IMR-90 (cell line): ENCODE results near the gene VWA5A. TPM values are rescaled to one million over a fixed set of nuclear protein-coding genes. Genes with fewer than 3 reads are reported as not detected.

Experiments
- ATAC-seq: fragments of 200-7000 bp; cut with Tn5 transposase; 2 replicates; pipeline ENCODE4 v1.9.1; 2020; ENCODE audit warnings: low read depth, mild to moderate bottlenecking, moderate library complexity
- BruUV-seq: library from RNA; stranded (reverse); fragments of 400-500 nt; replicated peaks from 2 replicates; lab custom pipeline; 2021; lab: Mats Ljungman, UMichigan
- CTCF ChIA-PET: fragments of 300-600 bp; formaldehyde crosslinking; extraction: SDS; loops from one replicate; lab custom pipeline; 2021; ENCODE audit warnings: antibody characterized with exemption; lab: Yijun Ruan, JAX
- POLR2A ChIA-PET: fragments of 300-600 bp; sonication (Branson Sonifier 250); formaldehyde crosslinking; loops from one replicate; lab custom pipeline; 2022; ENCODE audit warnings: antibody characterized with exemption; ENCODE audit not compliant: unreplicated experiment; lab: Charles Lee
- DNase-seq: peaks from one replicate; pipeline ENCODE4 v3.0.0; 2013
- H2AFZ ChIP-seq: replicated peaks from 2 replicates; pipeline ENCODE3; 2013; ENCODE audit warnings: low read length, mild to moderate bottlenecking; ENCODE audit not compliant: poor library complexity
- H2AK5ac ChIP-seq: 2 replicates; pipeline ENCODE4 v1.6.1; 2013; ENCODE audit warnings: low read depth, low read length, inconsistent platforms
- H2AK9ac ChIP-seq: replicated peaks from 2 replicates; pipeline ENCODE3; 2013; ENCODE audit warnings: mild to moderate bottlenecking, low read depth, low read length, moderate library complexity; ENCODE audit not compliant: poor library complexity
- H2BK120ac ChIP-seq: 2 replicates; pipeline ENCODE4 v1.6.1; 2013; ENCODE audit warnings: low read depth, low read length, inconsistent platforms
- H2BK15ac ChIP-seq: 3 replicates; pipeline ENCODE4 v1.6.1; 2013; ENCODE audit warnings: low read depth, low read length, inconsistent platforms
- H2BK20ac ChIP-seq: 2 replicates; pipeline ENCODE4 v1.6.1; 2013; ENCODE audit warnings: low read depth, mild to moderate bottlenecking, inconsistent platforms, low read length, moderate library complexity
- H2BK5ac ChIP-seq: 2 replicates; pipeline ENCODE4 v1.6.1; 2013; ENCODE audit warnings: mild to moderate bottlenecking, low read depth, low read length, inconsistent platforms; ENCODE audit not compliant: poor library complexity, severe bottlenecking
- H3K14ac ChIP-seq: replicated peaks from 2 replicates; pipeline ENCODE4 v1.6.1; 2013; ENCODE audit warnings: low read depth, low read length, inconsistent platforms
- H3K18ac ChIP-seq: 2 replicates; pipeline ENCODE4 v1.6.1; 2013; ENCODE audit warnings: low read depth, low read length, control low read depth
- H3K23ac ChIP-seq: 2 replicates; pipeline ENCODE4 v1.6.1; 2013; ENCODE audit warnings: low read depth, low read length, inconsistent platforms
- H3K27ac ChIP-seq: 2 replicates; pipeline ENCODE4 v1.5.1; 2013; ENCODE audit warnings: mild to moderate bottlenecking, control low read depth, low read length; ENCODE audit not compliant: insufficient read depth
- H3K27me3 ChIP-seq: 2 replicates; pipeline ENCODE4 v1.6.1; 2013; ENCODE audit warnings: low read length; ENCODE audit not compliant: control insufficient read depth, insufficient read depth
- H3K36me3 ChIP-seq: 2 replicates; pipeline ENCODE4 v1.6.1; 2013; ENCODE audit warnings: low read length, mixed read lengths; ENCODE audit not compliant: control insufficient read depth, insufficient read depth
- H3K4ac ChIP-seq: 2 replicates; pipeline ENCODE4 v1.6.1; 2013; ENCODE audit warnings: low read depth, low read length, inconsistent platforms
- H3K4me1 ChIP-seq: 2 replicates; pipeline ENCODE4 v1.6.1; 2013; ENCODE audit warnings: low read length, mixed read lengths; ENCODE audit not compliant: control insufficient read depth, insufficient read depth
- H3K4me2 ChIP-seq: 2 replicates; pipeline ENCODE4 v1.6.1; 2013; ENCODE audit warnings: low read depth, mild to moderate bottlenecking, control low read depth, low read length, moderate library complexity
- H3K4me3 ChIP-seq: 2 replicates; pipeline ENCODE4 v1.5.1; 2013; ENCODE audit warnings: low read depth, mild to moderate bottlenecking, control low read depth, low read length, moderate library complexity; ENCODE audit not compliant: insufficient read depth
- H3K56ac ChIP-seq: 2 replicates; pipeline ENCODE4 v1.6.1; 2013; ENCODE audit warnings: low read length, inconsistent platforms; ENCODE audit not compliant: insufficient read depth; ENCODE audit errors: extremely low read depth
- H3K79me1 ChIP-seq, 2 experiments: 2 replicates each; pipeline ENCODE4 v1.6.1; 2013; ENCODE audit warnings: low read length in 2 of 2, inconsistent platforms in 1 of 2, low read depth in 1 of 2
- H3K9ac ChIP-seq: 2 replicates; pipeline ENCODE4 v1.6.1; 2013; ENCODE audit warnings: low read depth, low read length, control low read depth
- H3K9me1 ChIP-seq: 2 replicates; pipeline ENCODE4 v1.6.1; 2013; ENCODE audit warnings: low read length, inconsistent platforms; ENCODE audit not compliant: insufficient read depth
- H3K9me3 ChIP-seq: 2 replicates; pipeline ENCODE4 v1.6.1; 2013; ENCODE audit warnings: low read length; ENCODE audit not compliant: control insufficient read depth, insufficient read depth
- H4K20me1 ChIP-seq: 2 replicates; pipeline ENCODE4 v1.6.1; 2013; ENCODE audit warnings: low read length, inconsistent platforms; ENCODE audit not compliant: insufficient read depth
- H4K5ac ChIP-seq: 2 replicates; pipeline ENCODE4 v1.6.1; 2013; ENCODE audit warnings: mild to moderate bottlenecking, low read depth, low read length, control low read depth
- H4K8ac ChIP-seq, 2 experiments: 2 replicates each; pipeline ENCODE4 v1.6.1; 2013; ENCODE audit warnings: low read depth in 2 of 2, low read length in 2 of 2, control low read depth in 1 of 2, inconsistent platforms in 1 of 2
- H4K91ac ChIP-seq: 2 replicates; pipeline ENCODE4 v1.6.1; 2013; ENCODE audit warnings: low read depth, low read length, inconsistent platforms; ENCODE audit not compliant: insufficient read depth
- BHLHE40 ChIP-seq: fragments of 150-350 bp; IDR thresholded peaks from 2 replicates; pipeline ENCODE4 v1.6.1; 2016; ENCODE audit warnings: mild to moderate bottlenecking, low read depth, low read length
- CEBPB ChIP-seq: IDR thresholded peaks from 2 replicates; pipeline ENCODE4 v1.6.1; 2012; ENCODE audit warnings: low read depth, low read length, improper control_type of control experiment
- CHD1 ChIP-seq: IDR thresholded peaks from 2 replicates; pipeline ENCODE4 v1.6.1; 2012; ENCODE audit warnings: low read depth, low read length, improper control_type of control experiment
- CTCF ChIP-seq: conservative IDR thresholded peaks from 2 replicates; pipeline ENCODE4 v1.5.1; 2012; ENCODE audit warnings: mild to moderate bottlenecking, low read depth, low read length, improper control_type of control experiment
- ELK1 ChIP-seq: fragments of 150-350 bp; IDR thresholded peaks from 2 replicates; pipeline ENCODE4 v1.6.1; 2016; ENCODE audit warnings: low read depth, mild to moderate bottlenecking, low read length, moderate library complexity, borderline replicate concordance
- FOS ChIP-seq: fragments of 150-350 bp; IDR thresholded peaks from 2 replicates; pipeline ENCODE4 v1.6.1; 2016; ENCODE audit warnings: low read depth, low read length
- MAFK ChIP-seq: IDR thresholded peaks from 2 replicates; pipeline ENCODE4 v1.6.1; 2012; ENCODE audit warnings: low read depth, low read length, improper control_type of control experiment
- MAZ ChIP-seq: IDR thresholded peaks from 2 replicates; pipeline ENCODE4 v1.6.1; 2012; ENCODE audit warnings: low read depth, mild to moderate bottlenecking, low read length, improper control_type of control experiment, moderate library complexity, borderline replicate concordance
- MXI1 ChIP-seq: IDR thresholded peaks from 2 replicates; pipeline ENCODE4 v1.6.1; 2012; ENCODE audit warnings: low read depth, mild to moderate bottlenecking, low read length, moderate library complexity, borderline replicate concordance
- NFE2L2 ChIP-seq: fragments of 150-350 bp; IDR thresholded peaks from 2 replicates; pipeline ENCODE4 v1.6.1; 2016; ENCODE audit warnings: low read depth, mild to moderate bottlenecking, low read length
- POLR2A ChIP-seq: IDR thresholded peaks from 2 replicates; pipeline ENCODE4 v1.6.1; 2012; ENCODE audit warnings: mild to moderate bottlenecking, low read depth, low read length
- RAD21 ChIP-seq: IDR thresholded peaks from 2 replicates; pipeline ENCODE4 v1.6.1; 2012; ENCODE audit warnings: low read length, improper control_type of control experiment
- RCOR1 ChIP-seq: IDR thresholded peaks from 2 replicates; pipeline ENCODE4 v1.6.1; 2012; ENCODE audit warnings: mild to moderate bottlenecking, low read length, improper control_type of control experiment; ENCODE audit not compliant: insufficient replicate concordance
- RFX5 ChIP-seq: IDR thresholded peaks from 2 replicates; pipeline ENCODE4 v1.8.0; 2012; ENCODE audit warnings: low read depth, mild to moderate bottlenecking, low read length, moderate library complexity
- SMC3 ChIP-seq: fragments of 150-350 bp; IDR thresholded peaks from 2 replicates; pipeline ENCODE4 v1.6.1; 2016; ENCODE audit warnings: low read depth, mild to moderate bottlenecking, antibody characterized with exemption, low read length, moderate library complexity
- USF2 ChIP-seq: fragments of 150-350 bp; IDR thresholded peaks from 2 replicates; pipeline ENCODE4 v1.6.1; 2017; ENCODE audit warnings: mild to moderate bottlenecking, antibody characterized with exemption, low read length, low read depth
- WGBS, 2 experiments: methylation state at CpG; one replicate each; pipeline versions ENCODE4 v1.1.5 to v1.1.7; 2013; ENCODE audit warnings: missing lambda C conversion rate in 2 of 2; ENCODE audit not compliant: insufficient read length in 1 of 2; ENCODE audit errors: extremely low coverage in 2 of 2; 5-methylcytosine and 5-hydroxymethylcytosine counted together
- dilution Hi-C: fragments of 300-500 bp; cut with HindIII; formaldehyde crosslinking; loops from one replicate; pipeline ENCODE4 v1.14.3; 2018; ENCODE audit warnings: low sequenced_read_pairs; ENCODE audit not compliant: unreplicated experiment
- in situ Hi-C: fragments of 300-500 bp; cut with MboI; formaldehyde crosslinking; loops from 3 replicates; pipeline ENCODE4 v1.14.3; 2019; ENCODE audit warnings: low sequenced_read_pairs, inconsistent platforms, mixed read lengths
- intact Hi-C: fragments of 100-400 bp; cut with micrococcal nuclease; formaldehyde crosslinking; loops from 2 replicates; pipeline ENCODE4 v1.10.0; 2022
- polyA plus RNA-seq, 3 experiments: library from polyadenylated mRNA; depleted of rRNA; stranded (reverse); fragments of >200 nt; gene quantifications; 2 replicates each; pipeline ENCODE4 v1.2.3, GENCODE V29; 2012; ENCODE audit warnings: low replicate concordance in 1 of 3
- total RNA-seq: library from RNA; depleted of rRNA; stranded (reverse); fragments of >200 nt; gene quantifications from 2 replicates; pipeline ENCODE4 v1.2.3, GENCODE V29; 2012

VWA5A gene
- total and polyA plus RNA-seq, 2 of the 4 experiments (the other 2 are of a cell fraction) = 5.6 to 6.8 TPM

- H3K4me2 ChIP-seq = no peak overlapping the region
These were observed 37.6 kb downstream of the VWA5A start for GRCh38 chr11:124152770-124153407.

More at GRCh38 chr11:124152770-124153407, 37.6 kb downstream of the VWA5A start:
- Histone ChIP-seq H4K91ac (no peak overlapping the region), H3K4ac (no peak overlapping the region), H3K36me3 (no peaks in the 10 kb centered on the region), H2AK5ac (no peak overlapping the region), H3K27me3 (peaks cover 2% of the 10 kb centered on the region; the same call in 1 of the 2 replicates), H3K23ac (no peak overlapping the region), H3K14ac (no peak overlapping the region), H3K4me3 (no peak overlapping the region), H2AFZ (no peak overlapping the region), H3K9ac (no peak overlapping the region), H2BK5ac (no peak overlapping the region), H2BK120ac (no peak overlapping the region), H4K5ac (no peak overlapping the region), H2AK9ac (no peak overlapping the region), H3K9me1 (no peaks in the 10 kb centered on the region), H3K56ac (no peak overlapping the region), H3K27ac (no peak overlapping the region), H4K20me1 (no peaks in the 10 kb centered on the region), H2BK15ac (no peak overlapping the region), H2BK20ac (no peak overlapping the region), H3K4me1 (no peaks in the 10 kb centered on the region), H4K8ac (no peak overlapping the region), H3K18ac (no peak overlapping the region), H3K79me1 (no peaks in the 10 kb centered on the region), H3K9me3 (no peaks in the 10 kb centered on the region)
- no peak for TF ChIP-seq CTCF
- no peak for TF ChIP-seq RFX5
- no peak for TF ChIP-seq CHD1
- no peak for TF ChIP-seq MXI1
- no peak for TF ChIP-seq ELK1
- TF ChIP-seq MAFK = no peak
- TF ChIP-seq USF2 = no peak
- TF ChIP-seq SMC3 = no peak
- TF ChIP-seq FOS = no peak
- TF ChIP-seq RCOR1 = no peak
- no peak for TF ChIP-seq RAD21
- TF ChIP-seq POLR2A = no peak
- no peak for TF ChIP-seq NFE2L2
- no peak for TF ChIP-seq BHLHE40
- TF ChIP-seq MAZ = no peak
- TF ChIP-seq CEBPB = no peak
- ATAC-seq = no peak
- no TSS peak for BruUV-seq
- CTCF ChIA-PET = interaction anchor here (1.5 to 2.2 kb wide), 3 partner anchors 11 to 21 kb away, joined by 4 to 8 read pairs (median 5); no protein-coding TSS in a partner anchor
- intact Hi-C loops (no loop called here), dilution Hi-C loops (no loop called here), in situ Hi-C loops (no loop called here)
- no peak for DNase-seq
- POLR2A ChIA-PET = no interaction called here
- WGBS, 2 experiments = 40% methylated on average over 1 of the region's 3 CpGs; no CpG with 5 or more reads in 1 of the 2 experiments
